Cardiac fibroblast (primary cell): ENCODE results near the gene RNF128.
"Not testable (repeated sequence)": the region's sequence is repeated elsewhere in the genome, so short reads cannot be mapped to it uniquely, and the experiment has no call there.

ENCODE experiments used
- DNase-seq, 2 donors: peaks; one replicate each; pipeline versions ENCODE4 v3.0.0 to v3.0.0-alpha.2; 2010; ENCODE audit warnings: low read depth in 2 of 2
- H3K4me3 ChIP-seq, 2 donors: replicated peaks in 1 of 2; 1 replicate in 1 of 2; 2 replicates in 1 of 2; pipeline ENCODE4 v1.5.1; 2011; ENCODE audit warnings: low read depth in 2 of 2, low read length in 2 of 2, mild to moderate bottlenecking in 2 of 2, moderate library complexity in 1 of 2
- CTCF ChIP-seq: IDR thresholded peaks from one replicate; pipeline ENCODE4 v1.5.1; 2011; ENCODE audit warnings: low read depth, mild to moderate bottlenecking, low read length, inconsistent platforms

The RNF128 gene

GRCh38 chrX:106742193-106742592, 15.7 kb downstream of the RNF128 start:
- no peak for DNase-seq
- TF ChIP-seq CTCF: no peak
- H3K4me3 ChIP-seq: no peak overlapping the region

GRCh38 chrX:106742805-106743204, 16.3 kb downstream of the RNF128 start:
- TF ChIP-seq CTCF: no peak
- DNase-seq: no peak
- no peak overlapping the region for H3K4me3 ChIP-seq

- no peak for TF ChIP-seq CTCF
- no peak for DNase-seq
- H3K4me3 ChIP-seq: no peak overlapping the region
Observed at GRCh38 chrX:106748377-106748776, 21.9 kb downstream of the RNF128 start.

- DNase-seq: no peak
- H3K4me3 ChIP-seq: no peak overlapping the region
- TF ChIP-seq CTCF: no peak
Observed at GRCh38 chrX:106751407-106751806, 24.9 kb downstream of the RNF128 start.

GRCh38 chrX:106752101-106752678, 25.7 kb downstream of the RNF128 start:
- H3K4me3 ChIP-seq: no peak overlapping the region
- no peak for TF ChIP-seq CTCF
- peak; percentile 8 to 18 for DNase-seq

- not testable (repeated sequence) for DNase-seq, H3K4me3 ChIP-seq
Observed at GRCh38 chrX:106769288-106769687, 42.8 kb downstream of the RNF128 start.

GRCh38 chrX:106774981-106775380, 48.5 kb downstream of the RNF128 start:
- H3K4me3 ChIP-seq: no peak overlapping the region
- no peak for DNase-seq
- TF ChIP-seq CTCF: no peak
